GM13977 (cell line): ENCODE results near the gene SPIRE2.

ENCODE experiments used
- DNase-seq: peaks from one replicate; pipeline ENCODE4 v3.0.0; 2012; ENCODE audit warnings: low spot score
- in situ Hi-C: fragments of 300-500 bp; cut with MboI; formaldehyde crosslinking; loops from one replicate; pipeline ENCODE4 v1.12.0; 2022; ENCODE audit warnings: low sequenced_read_pairs, low pct_unique_long_range_greater_than_20kb, mixed read lengths, inconsistent platforms; ENCODE audit not compliant: unreplicated experiment
- TF ChIP-seq, protein P1 (sequence below): IDR thresholded peaks from 2 replicates; pipeline ENCODE4 v1.5.1; 2012; ENCODE audit warnings: mild to moderate bottlenecking, control low read depth; ENCODE audit not compliant: insufficient read depth; ENCODE audit errors: extremely low read depth, missing control alignments

SPIRE2 gene

DNA sequence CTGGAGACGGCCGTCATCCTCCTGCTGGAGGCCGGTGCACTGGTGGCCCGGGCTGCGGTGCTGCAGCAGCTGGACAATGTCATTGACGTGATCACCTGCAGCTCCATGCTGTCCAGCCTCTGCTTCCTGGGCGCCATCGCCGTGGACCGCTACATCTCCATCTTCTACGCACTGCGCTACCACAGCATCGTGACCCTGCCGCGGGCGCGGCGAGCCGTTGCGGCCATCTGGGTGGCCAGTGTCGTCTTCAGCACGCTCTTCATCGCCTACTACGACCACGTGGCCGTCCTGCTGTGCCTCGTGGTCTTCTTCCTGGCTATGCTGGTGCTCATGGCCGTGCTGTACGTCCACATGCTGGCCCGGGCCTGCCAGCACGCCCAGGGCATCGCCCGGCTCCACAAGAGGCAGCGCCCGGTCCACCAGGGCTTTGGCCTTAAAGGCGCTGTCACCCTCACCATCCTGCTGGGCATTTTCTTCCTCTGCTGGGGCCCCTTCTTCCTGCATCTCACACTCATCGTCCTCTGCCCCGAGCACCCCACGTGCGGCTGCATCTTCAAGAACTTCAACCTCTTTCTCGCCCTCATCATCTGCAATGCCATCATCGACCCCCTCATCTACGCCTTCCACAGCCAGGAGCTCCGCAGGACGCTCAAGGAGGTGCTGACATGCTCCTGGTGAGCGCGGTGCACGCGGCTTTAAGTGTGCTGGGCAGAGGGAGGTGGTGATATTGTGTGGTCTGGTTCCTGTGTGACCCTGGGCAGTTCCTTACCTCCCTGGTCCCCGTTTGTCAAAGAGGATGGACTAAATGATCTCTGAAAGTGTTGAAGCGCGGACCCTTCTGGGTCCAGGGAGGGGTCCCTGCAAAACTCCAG, 91.5 kb downstream of the SPIRE2 start:
- no peak for DNase-seq
- in situ Hi-C loops = no loop called here

DNA sequence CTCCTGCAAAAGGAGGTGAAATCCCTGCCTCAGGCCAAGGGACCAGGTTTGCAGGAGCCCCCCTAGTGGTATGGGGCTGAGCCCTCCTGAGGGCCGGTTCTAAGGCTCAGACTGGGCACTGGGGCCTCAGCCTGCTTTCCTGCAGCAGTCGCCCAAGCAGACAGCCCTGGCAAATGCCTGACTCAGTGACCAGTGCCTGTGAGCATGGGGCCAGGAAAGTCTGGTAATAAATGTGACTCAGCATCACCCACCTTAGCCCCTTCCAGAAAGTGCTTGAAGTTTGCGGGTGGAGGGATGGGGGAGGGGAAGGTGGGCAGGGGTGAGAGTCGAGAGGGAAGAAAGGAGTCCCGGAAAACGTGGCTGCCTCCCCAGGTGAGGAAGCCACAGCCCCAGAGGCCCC, 92.4 kb downstream of the SPIRE2 start:
- in situ Hi-C loops = no loop called here
- no peak for DNase-seq
- TF ChIP-seq, protein P1, sequence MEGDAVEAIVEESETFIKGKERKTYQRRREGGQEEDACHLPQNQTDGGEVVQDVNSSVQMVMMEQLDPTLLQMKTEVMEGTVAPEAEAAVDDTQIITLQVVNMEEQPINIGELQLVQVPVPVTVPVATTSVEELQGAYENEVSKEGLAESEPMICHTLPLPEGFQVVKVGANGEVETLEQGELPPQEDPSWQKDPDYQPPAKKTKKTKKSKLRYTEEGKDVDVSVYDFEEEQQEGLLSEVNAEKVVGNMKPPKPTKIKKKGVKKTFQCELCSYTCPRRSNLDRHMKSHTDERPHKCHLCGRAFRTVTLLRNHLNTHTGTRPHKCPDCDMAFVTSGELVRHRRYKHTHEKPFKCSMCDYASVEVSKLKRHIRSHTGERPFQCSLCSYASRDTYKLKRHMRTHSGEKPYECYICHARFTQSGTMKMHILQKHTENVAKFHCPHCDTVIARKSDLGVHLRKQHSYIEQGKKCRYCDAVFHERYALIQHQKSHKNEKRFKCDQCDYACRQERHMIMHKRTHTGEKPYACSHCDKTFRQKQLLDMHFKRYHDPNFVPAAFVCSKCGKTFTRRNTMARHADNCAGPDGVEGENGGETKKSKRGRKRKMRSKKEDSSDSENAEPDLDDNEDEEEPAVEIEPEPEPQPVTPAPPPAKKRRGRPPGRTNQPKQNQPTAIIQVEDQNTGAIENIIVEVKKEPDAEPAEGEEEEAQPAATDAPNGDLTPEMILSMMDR = no peak

More for the DNA sequence above, 91.5 kb downstream of the SPIRE2 start:
- TF ChIP-seq, protein P1 = no peak
